ENCODE results near the gene DDX3X. TPM values are rescaled to one million over a fixed set of nuclear protein-coding genes. Genes with fewer than 3 reads are reported as not detected.
"Not testable (repeated sequence)": the region's sequence is repeated elsewhere in the genome, so short reads cannot be mapped to it uniquely, and the experiment has no call there.

Gene DDX3X
- total RNA-seq, 1 donor from 2014 or later = 201 TPM

- TF ChIP-seq CTCF (IDR thresholded peaks at IDR 0.05) = no peak
- H3K4me3 Mint-ChIP-seq (ENCODE audit: unreplicated experiment) = no peak overlapping the region
- DNase-seq (ENCODE audit: low spot score) = no peak
- H3K27ac Mint-ChIP-seq (ENCODE audit: unreplicated experiment) = no peak overlapping the region
- peaks cover 6% of the 10 kb centered on the region for H3K9me3 Mint-ChIP-seq (ENCODE audit: low read depth)
- no peaks in the 10 kb centered on the region for H3K4me1 Mint-ChIP-seq (ENCODE audit: low read depth)
- H3K27me3 Mint-ChIP-seq (ENCODE audit: low read depth) = no peaks in the 10 kb centered on the region
- H3K36me3 Mint-ChIP-seq (ENCODE audit: low read depth) = no peaks in the 10 kb centered on the region
These were observed 73.9 kb downstream of the DDX3X start for GRCh38 chrX:41407816-41408215.

- TF ChIP-seq CTCF (IDR thresholded peaks at IDR 0.05) = no peak
- no peak for DNase-seq (ENCODE audit: low spot score)
- no peak overlapping the region for H3K4me3 Mint-ChIP-seq (ENCODE audit: unreplicated experiment)
- H3K27me3 Mint-ChIP-seq (ENCODE audit: low read depth) = no peaks in the 10 kb centered on the region
- peaks cover 4% of the 10 kb centered on the region for H3K9me3 Mint-ChIP-seq (ENCODE audit: low read depth)
- H3K4me1 Mint-ChIP-seq (ENCODE audit: low read depth) = no peaks in the 10 kb centered on the region
- H3K36me3 Mint-ChIP-seq (ENCODE audit: low read depth) = no peaks in the 10 kb centered on the region
- H3K27ac Mint-ChIP-seq (ENCODE audit: unreplicated experiment) = no peak overlapping the region
These were observed 74.6 kb downstream of the DDX3X start for GRCh38 chrX:41408576-41408975.

GRCh38 chrX:41409006-41409405, 75.0 kb downstream of the DDX3X start:
- DNase-seq (ENCODE audit: low spot score) = no peak
- H3K4me3 Mint-ChIP-seq (ENCODE audit: unreplicated experiment) = no peak overlapping the region
- no peak overlapping the region for H3K27ac Mint-ChIP-seq (ENCODE audit: unreplicated experiment)
- no peaks in the 10 kb centered on the region for H3K27me3 Mint-ChIP-seq (ENCODE audit: low read depth)
- H3K9me3 Mint-ChIP-seq (ENCODE audit: low read depth) = peaks cover 4% of the 10 kb centered on the region
- H3K4me1 Mint-ChIP-seq (ENCODE audit: low read depth) = no peaks in the 10 kb centered on the region
- no peak for TF ChIP-seq CTCF (IDR thresholded peaks at IDR 0.05)
- no peaks in the 10 kb centered on the region for H3K36me3 Mint-ChIP-seq (ENCODE audit: low read depth)

- H3K36me3 Mint-ChIP-seq (ENCODE audit: low read depth); H3K4me3 Mint-ChIP-seq (ENCODE audit: unreplicated experiment); H3K27ac Mint-ChIP-seq (ENCODE audit: unreplicated experiment); H3K9me3 Mint-ChIP-seq (ENCODE audit: low read depth); H3K27me3 Mint-ChIP-seq (ENCODE audit: low read depth); H3K4me1 Mint-ChIP-seq (ENCODE audit: low read depth); DNase-seq (ENCODE audit: low spot score): not testable (repeated sequence)
These were observed 77.3 kb downstream of the DDX3X start for GRCh38 chrX:41411222-41411621.

GRCh38 chrX:41412261-41413081, 78.5 kb downstream of the DDX3X start:
- Mint-ChIP-seq H3K27ac (ENCODE audit: unreplicated experiment) (no peak overlapping the region), H3K9me3 (ENCODE audit: low read depth) (peaks cover 8% of the 10 kb centered on the region), H3K27me3 (ENCODE audit: low read depth) (no peaks in the 10 kb centered on the region), H3K4me1 (ENCODE audit: low read depth) (no peaks in the 10 kb centered on the region), H3K36me3 (ENCODE audit: low read depth) (no peaks in the 10 kb centered on the region), H3K4me3 (ENCODE audit: unreplicated experiment) (no peak overlapping the region)
- no peak for TF ChIP-seq CTCF (IDR thresholded peaks at IDR 0.05)
- DNase-seq (ENCODE audit: low spot score) = no peak

Other genes starting within 250 kb of the DDX3X start
- 85.9 to 101 TPM (median 86.3 TPM) in 3 replicates for gene USP9X, start 248.7 kb upstream of the DDX3X start, total RNA-seq
- gene NYX, start 113.2 kb downstream of the DDX3X start, total RNA-seq = not detected in 3 replicates

Measured in chondrocyte (in vitro differentiated cells).